ENCODE data around the gene CSMD2.

Gene CSMD2

GRCh38 chr1:33535334-33535733, 629.7 kb downstream of the CSMD2 start:
- TF ChIP-seq CTCF (IDR thresholded peaks at IDR 0.05) = no peak
- no peak overlapping the region for H3K27ac ChIP-seq
- DNase-seq (ENCODE audit: low spot score) = no peak

GRCh38 chr1:33532936-33533335, 632.1 kb downstream of the CSMD2 start:
- no peak for DNase-seq (ENCODE audit: low spot score)
- TF ChIP-seq CTCF (IDR thresholded peaks at IDR 0.05) = no peak
- Histone ChIP-seq H3K27ac (no peak overlapping the region), H3K4me3 (no peak overlapping the region)

More at GRCh38 chr1:33535334-33535733, 629.7 kb downstream of the CSMD2 start:
- H3K4me3 ChIP-seq = no peak overlapping the region

GRCh38 chr1:33532250-33532649, 632.8 kb downstream of the CSMD2 start:
- Histone ChIP-seq H3K4me3 (no peak overlapping the region), H3K27ac (no peak overlapping the region)
- no peak for TF ChIP-seq CTCF (IDR thresholded peaks at IDR 0.05)
- no peak for DNase-seq (ENCODE audit: low spot score)

- DNase-seq (ENCODE audit: low spot score) = no peak
- no peak overlapping the region for H3K27ac ChIP-seq
- H3K4me3 ChIP-seq = no peak overlapping the region
- no peak for TF ChIP-seq CTCF (IDR thresholded peaks at IDR 0.05)
These were observed 635.1 kb downstream of the CSMD2 start for GRCh38 chr1:33529957-33530356.

GRCh38 chr1:33527934-33528333, 637.1 kb downstream of the CSMD2 start:
- TF ChIP-seq CTCF (IDR thresholded peaks at IDR 0.05) = no peak
- Histone ChIP-seq H3K4me3 (no peak overlapping the region), H3K27ac (no peak overlapping the region)
- DNase-seq (ENCODE audit: low spot score) = no peak

- Histone ChIP-seq H3K4me3 (no peak overlapping the region), H3K27ac (no peak overlapping the region)
- DNase-seq (ENCODE audit: low spot score) = no peak
- no peak for TF ChIP-seq CTCF (IDR thresholded peaks at IDR 0.05)
These were observed 640.4 kb downstream of the CSMD2 start for GRCh38 chr1:33524586-33524985.

GRCh38 chr1:33519240-33519884, 645.7 kb downstream of the CSMD2 start:
- Histone ChIP-seq H3K27ac (no peak overlapping the region), H3K4me3 (no peak overlapping the region)
- TF ChIP-seq CTCF (IDR thresholded peaks at IDR 0.05) = no peak
- DNase-seq (ENCODE audit: low spot score) = no peak

Data from coronary artery (tissue), 2 donors.